HG03280 (cell line): Measurements from ENCODE around the gene GAB3.
"Not testable (repeated sequence)": the region's sequence is repeated elsewhere in the genome, so short reads cannot be mapped to it uniquely, and the experiment has no call there.

ENCODE experiments used
- ATAC-seq: cut with Tn5 transposase; IDR thresholded peaks from one replicate; pipeline ENCODE4 v1.9.1; 2021; ENCODE audit warnings: mild to moderate bottlenecking, moderate library complexity; ENCODE audit not compliant: unreplicated experiment

Gene GAB3

GRCh38 chrX:154658187-154658586 lies 92.7 kb downstream of the GAB3 start:
- no peak for ATAC-seq

- ATAC-seq: no peak
Observed at GRCh38 chrX:154657226-154657805, 93.6 kb downstream of the GAB3 start.

- ATAC-seq: no peak
Observed at GRCh38 chrX:154655786-154656185, 95.1 kb downstream of the GAB3 start.

- no peak for ATAC-seq
Observed at GRCh38 chrX:154655346-154655745, 95.5 kb downstream of the GAB3 start.

GRCh38 chrX:154654925-154655324 lies 96.0 kb downstream of the GAB3 start:
- ATAC-seq: no peak

GRCh38 chrX:154654372-154654771 lies 96.5 kb downstream of the GAB3 start:
- ATAC-seq: no peak

GRCh38 chrX:154653413-154653812 lies 97.5 kb downstream of the GAB3 start, which contains the start of gene CTAG2:
CTAG2 (minus strand) TSS chrX:154653579; CDS start chrX:154653515, 64 bp downstream.
- not testable (repeated sequence) for ATAC-seq

- no peak for ATAC-seq
Observed at GRCh38 chrX:154653048-154653401, 97.9 kb downstream of the GAB3 start.

- ATAC-seq: no peak
Observed at GRCh38 chrX:154652311-154653047, 98.4 kb downstream of the GAB3 start.

- ATAC-seq: no peak
Observed at GRCh38 chrX:154650221-154650510, 100.7 kb downstream of the GAB3 start.

GRCh38 chrX:154649503-154650220 lies 101.2 kb downstream of the GAB3 start:
- no peak for ATAC-seq

GRCh38 chrX:154648931-154649330 lies 101.9 kb downstream of the GAB3 start:
- no peak for ATAC-seq

- ATAC-seq: not testable (repeated sequence)
Observed at GRCh38 chrX:154645745-154646378, 105.0 kb downstream of the GAB3 start.

GRCh38 chrX:154643708-154644107 lies 107.2 kb downstream of the GAB3 start:
- not testable (repeated sequence) for ATAC-seq

GRCh38 chrX:154641740-154642139 lies 109.1 kb downstream of the GAB3 start:
- ATAC-seq: not testable (repeated sequence)

GRCh38 chrX:154633661-154634060 lies 117.2 kb downstream of the GAB3 start:
- ATAC-seq: not testable (repeated sequence)

- ATAC-seq: not testable (repeated sequence)
Observed at GRCh38 chrX:154630949-154631348, 119.9 kb downstream of the GAB3 start.

- ATAC-seq: not testable (repeated sequence)
Observed at GRCh38 chrX:154628960-154629359, 121.9 kb downstream of the GAB3 start.
